SK-N-SH (cell line): ENCODE data around the gene AHCY. TPM values are rescaled to one million over a fixed set of nuclear protein-coding genes. Genes with fewer than 3 reads are reported as not detected.

Experiments
- CTCF ChIA-PET: fragments of 300-600, 350-600 bp; formaldehyde crosslinking; extraction: SDS; loops from one replicate; lab custom pipeline; 2021; lab: Yijun Ruan, JAX
- POLR2A ChIA-PET: fragments of 350-600 bp; sonication (Branson Sonifier 250); formaldehyde crosslinking; extraction: SDS; loops from one replicate; lab custom pipeline; 2020; ENCODE audit warnings: antibody characterized with exemption, inconsistent platforms; lab: Yijun Ruan, JAX
- DNase-seq: peaks from one replicate; pipeline ENCODE4 v3.0.0; 2012
- H2AFZ ChIP-seq: fragments of 200-600 bp; sonication (generic); 2 replicates; pipeline ENCODE4 v1.8.1; 2016; ENCODE audit warnings: antibody characterized with exemption, mild to moderate bottlenecking, low read depth
- H3F3A ChIP-seq: fragments of 200-600 bp; sonication (generic); replicated peaks from 2 replicates; pipeline ENCODE3; 2016; ENCODE audit warnings: antibody characterized with exemption, mild to moderate bottlenecking; ENCODE audit not compliant: insufficient read depth
- H3K27ac ChIP-seq, 2 experiments: fragments of 200-500 bp in 1 of 2; fragments of 200-600 bp in 1 of 2; sonication (Bioruptor generic) in 1 of 2; sonication (generic), shearing (Covaris generic) in 1 of 2; 2 replicates each; pipeline versions ENCODE4 v1.5.1 to v1.6.1; 2014 to 2016; ENCODE audit warnings: low read depth in 2 of 2, inconsistent platforms in 1 of 2, low read length in 1 of 2, mild to moderate bottlenecking in 1 of 2, mixed read lengths in 1 of 2
- H3K27me3 ChIP-seq: fragments of 200-600 bp; sonication (generic), shearing (Covaris generic); 2 replicates; pipeline ENCODE4 v1.6.1; 2016; ENCODE audit warnings: mixed run types; ENCODE audit not compliant: insufficient read depth
- H3K36me3 ChIP-seq, 2 experiments: fragments of 200-500 bp in 1 of 2; fragments of 200-600 bp in 1 of 2; sonication (Bioruptor generic) in 1 of 2; sonication (generic) in 1 of 2; replicated peaks in 1 of 2; 2 replicates each; pipeline versions ENCODE3 to v1.5.1; 2014 to 2016; ENCODE audit warnings: low read length in 1 of 2, mild to moderate bottlenecking in 1 of 2; ENCODE audit not compliant: insufficient read depth in 2 of 2, control insufficient read depth in 1 of 2
- H3K4me1 ChIP-seq, 2 experiments: fragments of 200-500 bp in 1 of 2; fragments of 200-600 bp in 1 of 2; sonication (Bioruptor generic) in 1 of 2; sonication (generic), shearing (Covaris generic) in 1 of 2; 2 replicates each; pipeline versions ENCODE4 v1.5.1 to v1.6.1; 2014 to 2016; ENCODE audit warnings: low read depth in 1 of 2, low read length in 1 of 2, mixed run types in 1 of 2; ENCODE audit not compliant: insufficient read depth in 2 of 2, control insufficient read depth in 1 of 2
- H3K4me2 ChIP-seq: fragments of 200-600 bp; sonication (generic), shearing (Covaris generic); 2 replicates; pipeline ENCODE4 v1.6.1; 2017; ENCODE audit warnings: mixed run types
- H3K4me3 ChIP-seq, 2 experiments: fragments of 200-500 bp in 1 of 2; fragments of 200-600 bp in 1 of 2; sonication (Bioruptor generic) in 1 of 2; sonication (generic), shearing (Covaris generic) in 1 of 2; 2 replicates each; pipeline versions ENCODE4 v1.5.1 to v1.8.1; 2014 to 2016; ENCODE audit warnings: low read depth in 2 of 2, inconsistent platforms in 1 of 2, low read length in 1 of 2, mild to moderate bottlenecking in 1 of 2, mixed read lengths in 1 of 2, moderate library complexity in 1 of 2
- H3K79me2 ChIP-seq: fragments of 200-600 bp; sonication (generic); 2 replicates; pipeline ENCODE4 v1.8.1; 2017; ENCODE audit warnings: mild to moderate bottlenecking; ENCODE audit not compliant: insufficient read depth
- H3K9ac ChIP-seq: fragments of 200-600 bp; sonication (generic); 2 replicates; pipeline ENCODE4 v1.6.1; 2017; ENCODE audit warnings: mixed run types
- H3K9me2 ChIP-seq: fragments of 200-600 bp; sonication (generic); 2 replicates; pipeline ENCODE4 v1.6.1; 2017; ENCODE audit warnings: mixed run types
- H3K9me3 ChIP-seq: fragments of 200-600 bp; sonication (generic); 2 replicates; pipeline ENCODE4 v1.6.1; 2017; ENCODE audit warnings: mixed run types, mild to moderate bottlenecking, moderate library complexity
- H4K20me1 ChIP-seq: fragments of 200-600 bp; sonication (generic); 2 replicates; pipeline ENCODE4 v1.6.1; 2017; ENCODE audit warnings: mild to moderate bottlenecking, mixed run types; ENCODE audit not compliant: insufficient read depth
- ELF1 ChIP-seq: IDR thresholded peaks from 2 replicates; pipeline ENCODE4 v1.4.0; 2012
- EP300 ChIP-seq, 2 experiments: IDR thresholded peaks; 2 replicates each; pipeline versions ENCODE4 v1.4.0 to v1.6.1; 2012; ENCODE audit warnings: borderline replicate concordance in 1 of 2, low read depth in 1 of 2, low read length in 1 of 2
- FOXJ3 ChIP-seq: sonication (generic); formaldehyde crosslinking; IDR thresholded peaks from 2 replicates; pipeline ENCODE4 v1.5.1; 2020; ENCODE audit warnings: mild to moderate bottlenecking, missing genetic modification reagents
- FOXM1 ChIP-seq: IDR thresholded peaks from 2 replicates; pipeline ENCODE4 v1.4.0; 2012; ENCODE audit warnings: low read depth, mild to moderate bottlenecking
- GATA2 ChIP-seq: sonication (generic); formaldehyde crosslinking; IDR thresholded peaks from 2 replicates; pipeline ENCODE4 v1.5.0; 2020; ENCODE audit warnings: mild to moderate bottlenecking, missing genetic modification reagents
- JUND ChIP-seq: IDR thresholded peaks from 2 replicates; pipeline ENCODE4 v1.4.0; 2012
- MXI1 ChIP-seq: IDR thresholded peaks from 2 replicates; pipeline ENCODE4 v1.6.1; 2012; ENCODE audit warnings: mild to moderate bottlenecking, low read depth, low read length, improper control_type of control experiment
- NFIC ChIP-seq: IDR thresholded peaks from 2 replicates; pipeline ENCODE4 v1.4.0; 2012; ENCODE audit warnings: borderline replicate concordance
- RAD21 ChIP-seq: IDR thresholded peaks from 2 replicates; pipeline ENCODE4 v1.6.1; 2012; ENCODE audit warnings: mild to moderate bottlenecking, low read length
- RCOR1 ChIP-seq: fragments of 150-350 bp; IDR thresholded peaks from 2 replicates; pipeline ENCODE4 v1.6.1; 2017; ENCODE audit warnings: antibody characterized with exemption, low read length
- RFX5 ChIP-seq: IDR thresholded peaks from 2 replicates; pipeline ENCODE4 v1.6.1; 2012; ENCODE audit warnings: mild to moderate bottlenecking, improper control_type of control experiment, low read length
- RXRA ChIP-seq: IDR thresholded peaks from 2 replicates; pipeline ENCODE4 v1.4.0; 2012; ENCODE audit warnings: low read depth, mild to moderate bottlenecking, borderline replicate concordance
- SIN3A ChIP-seq: IDR thresholded peaks from 2 replicates; pipeline ENCODE4 v1.6.1; 2012; ENCODE audit warnings: low read depth, mild to moderate bottlenecking, low read length, moderate library complexity, borderline replicate concordance
- SMC3 ChIP-seq: IDR thresholded peaks from 2 replicates; pipeline ENCODE4 v1.6.1; 2012; ENCODE audit warnings: low read depth, low read length, improper control_type of control experiment
- TAF1 ChIP-seq: IDR thresholded peaks from 2 replicates; pipeline ENCODE4 v1.6.1; 2012; ENCODE audit warnings: low read depth, mild to moderate bottlenecking, low read length, moderate library complexity, borderline replicate concordance
- TEAD4 ChIP-seq: IDR thresholded peaks from 2 replicates; pipeline ENCODE4 v1.4.0; 2012; ENCODE audit warnings: mild to moderate bottlenecking, borderline replicate concordance; ENCODE audit not compliant: insufficient read depth
- WGBS: methylation state at CpG from one replicate; pipeline ENCODE4 v1.1.6; 2017; ENCODE audit warnings: low lambda C conversion rate; 5-methylcytosine and 5-hydroxymethylcytosine counted together
- polyA plus RNA-seq, 3 experiments: library from polyadenylated mRNA; depleted of rRNA; stranded (reverse); fragments of >200 nt; gene quantifications; 2 replicates each; pipeline ENCODE4 v1.2.3, GENCODE V29; 2012
- TF ChIP-seq, protein P1 (sequence below): fragments of 200-600 bp; sonication (generic); IDR thresholded peaks from 2 replicates; pipeline ENCODE4 v1.6.1; 2017; ENCODE audit warnings: antibody characterized with exemption, mild to moderate bottlenecking, moderate library complexity
- TF ChIP-seq, protein P2 (sequence below): IDR thresholded peaks from 2 replicates; pipeline ENCODE4 v1.4.0; 2012; ENCODE audit warnings: low read depth, borderline replicate concordance

The AHCY gene
- polyA plus RNA-seq, 1 of the 3 experiments (the other 2 are of a cell fraction) = 196 TPM

DNA sequence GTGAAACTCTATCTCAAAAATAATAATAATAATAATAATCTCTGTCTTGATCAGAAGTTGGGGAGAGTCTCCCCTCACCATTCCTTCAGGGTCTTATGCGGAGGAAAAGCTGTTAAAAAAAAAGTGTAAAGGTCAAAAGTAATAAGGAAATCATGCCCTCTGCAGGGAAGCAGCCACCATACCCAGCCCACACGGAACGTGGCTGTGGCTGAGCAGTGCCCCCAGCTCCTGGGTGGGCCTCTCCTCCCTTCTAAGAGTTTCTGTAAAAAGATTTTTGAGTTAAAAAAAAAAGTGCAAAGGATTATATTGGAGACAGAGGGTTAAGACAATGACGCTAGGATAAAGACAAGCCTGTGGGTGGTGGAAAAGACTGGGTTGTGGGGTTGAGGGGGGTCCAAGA, 30.6 kb upstream of the AHCY start:
- Histone ChIP-seq H3K9ac (no peak overlapping the region), H3F3A (no peaks in the 10 kb centered on the region), H3K79me2 (no peaks in the 10 kb centered on the region), H3K4me1 (no peaks in the 10 kb centered on the region), H3K27me3 (no peaks in the 10 kb centered on the region), H3K4me3 (no peak overlapping the region), H2AFZ (no peak overlapping the region), H3K36me3 (no peaks in the 10 kb centered on the region), H3K27ac (no peak overlapping the region), H3K9me3 (no peaks in the 10 kb centered on the region), H3K9me2 (no peaks in the 10 kb centered on the region), H4K20me1 (no peaks in the 10 kb centered on the region), H3K4me2 (no peak overlapping the region)
- 98% methylated on average over 4 of the region's 4 CpGs for WGBS
- TF ChIP-seq RFX5 = no peak
- TF ChIP-seq FOXM1 = no peak
- TF ChIP-seq ELF1 = no peak
- TF ChIP-seq TEAD4 = no peak
- TF ChIP-seq JUND = no peak
- no peak for TF ChIP-seq RXRA
- TF ChIP-seq, protein P1, sequence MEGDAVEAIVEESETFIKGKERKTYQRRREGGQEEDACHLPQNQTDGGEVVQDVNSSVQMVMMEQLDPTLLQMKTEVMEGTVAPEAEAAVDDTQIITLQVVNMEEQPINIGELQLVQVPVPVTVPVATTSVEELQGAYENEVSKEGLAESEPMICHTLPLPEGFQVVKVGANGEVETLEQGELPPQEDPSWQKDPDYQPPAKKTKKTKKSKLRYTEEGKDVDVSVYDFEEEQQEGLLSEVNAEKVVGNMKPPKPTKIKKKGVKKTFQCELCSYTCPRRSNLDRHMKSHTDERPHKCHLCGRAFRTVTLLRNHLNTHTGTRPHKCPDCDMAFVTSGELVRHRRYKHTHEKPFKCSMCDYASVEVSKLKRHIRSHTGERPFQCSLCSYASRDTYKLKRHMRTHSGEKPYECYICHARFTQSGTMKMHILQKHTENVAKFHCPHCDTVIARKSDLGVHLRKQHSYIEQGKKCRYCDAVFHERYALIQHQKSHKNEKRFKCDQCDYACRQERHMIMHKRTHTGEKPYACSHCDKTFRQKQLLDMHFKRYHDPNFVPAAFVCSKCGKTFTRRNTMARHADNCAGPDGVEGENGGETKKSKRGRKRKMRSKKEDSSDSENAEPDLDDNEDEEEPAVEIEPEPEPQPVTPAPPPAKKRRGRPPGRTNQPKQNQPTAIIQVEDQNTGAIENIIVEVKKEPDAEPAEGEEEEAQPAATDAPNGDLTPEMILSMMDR = no peak
- TF ChIP-seq FOXJ3 = no peak
- TF ChIP-seq, protein P2, sequence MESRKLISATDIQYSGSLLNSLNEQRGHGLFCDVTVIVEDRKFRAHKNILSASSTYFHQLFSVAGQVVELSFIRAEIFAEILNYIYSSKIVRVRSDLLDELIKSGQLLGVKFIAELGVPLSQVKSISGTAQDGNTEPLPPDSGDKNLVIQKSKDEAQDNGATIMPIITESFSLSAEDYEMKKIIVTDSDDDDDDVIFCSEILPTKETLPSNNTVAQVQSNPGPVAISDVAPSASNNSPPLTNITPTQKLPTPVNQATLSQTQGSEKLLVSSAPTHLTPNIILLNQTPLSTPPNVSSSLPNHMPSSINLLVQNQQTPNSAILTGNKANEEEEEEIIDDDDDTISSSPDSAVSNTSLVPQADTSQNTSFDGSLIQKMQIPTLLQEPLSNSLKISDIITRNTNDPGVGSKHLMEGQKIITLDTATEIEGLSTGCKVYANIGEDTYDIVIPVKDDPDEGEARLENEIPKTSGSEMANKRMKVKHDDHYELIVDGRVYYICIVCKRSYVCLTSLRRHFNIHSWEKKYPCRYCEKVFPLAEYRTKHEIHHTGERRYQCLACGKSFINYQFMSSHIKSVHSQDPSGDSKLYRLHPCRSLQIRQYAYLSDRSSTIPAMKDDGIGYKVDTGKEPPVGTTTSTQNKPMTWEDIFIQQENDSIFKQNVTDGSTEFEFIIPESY = no peak
- no peak for TF ChIP-seq SMC3
- TF ChIP-seq TAF1 = no peak
- no peak for TF ChIP-seq EP300 (IDR thresholded peaks at IDR 0.05; ENCODE audit: borderline replicate concordance in 1 of 2, low read depth in 1 of 2, low read length in 1 of 2)
- no peak for TF ChIP-seq GATA2 (CRISPR knock-in tag)
- no peak for TF ChIP-seq SIN3A
- ChIA-PET POLR2A (no interaction called here), CTCF (interaction anchor here (1.1 to 5.2 kb wide), 3 partner anchors 22 to 140 kb away, joined by 3 to 40 read pairs (median 4); no protein-coding TSS in a partner anchor)
- DNase-seq = no peak

DNA sequence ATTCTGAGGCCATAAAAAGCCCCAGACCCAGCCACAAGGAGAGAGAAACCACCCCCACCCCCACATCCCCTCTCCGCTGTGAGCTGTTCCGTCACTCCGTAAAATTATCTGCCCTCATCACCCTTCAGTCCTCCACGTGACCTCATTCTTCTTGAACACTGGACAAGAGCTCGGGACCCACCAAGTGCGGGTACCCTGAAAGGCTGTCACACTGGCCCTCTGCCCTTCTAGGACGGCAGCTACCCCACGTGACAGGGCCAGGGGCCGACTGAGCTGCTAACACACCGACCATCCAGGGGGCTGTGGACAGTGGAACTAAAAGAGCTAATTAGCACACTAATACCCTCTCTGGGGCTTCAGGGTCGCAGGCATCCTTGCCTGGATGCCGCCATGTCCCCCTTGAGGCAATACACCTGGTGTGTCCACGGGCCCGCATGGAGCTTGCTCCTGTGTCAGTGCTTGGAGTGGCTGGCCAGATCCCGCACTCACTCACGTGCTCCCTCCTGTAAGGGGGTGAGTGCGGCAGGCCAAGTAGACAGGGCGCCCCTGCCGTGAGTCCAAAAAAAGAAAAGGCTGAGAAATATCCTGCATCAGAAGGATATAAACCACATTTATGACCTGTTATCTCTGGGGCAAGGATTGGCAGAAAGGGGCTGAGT, 29.2 kb upstream of the AHCY start:
- H3K27ac ChIP-seq = no peak overlapping the region
- H3K9me3 ChIP-seq = no peaks in the 10 kb centered on the region
- H3K36me3 ChIP-seq = no peaks in the 10 kb centered on the region
- no peaks in the 10 kb centered on the region for H3K9me2 ChIP-seq
- no peak overlapping the region for H3K4me3 ChIP-seq
- DNase-seq = no peak
- TF ChIP-seq MXI1 = no peak
- TF ChIP-seq FOXJ3 = no peak
- no peak for TF ChIP-seq SMC3
- TF ChIP-seq RCOR1 = no peak
- no peak for TF ChIP-seq RAD21
- TF ChIP-seq NFIC = no peak
- H3K27me3 ChIP-seq = no peaks in the 10 kb centered on the region
- H3K4me2 ChIP-seq = no peak overlapping the region
- no peaks in the 10 kb centered on the region for H3K4me1 ChIP-seq
- no peaks in the 10 kb centered on the region for H3F3A ChIP-seq
- no peaks in the 10 kb centered on the region for H3K79me2 ChIP-seq
- H4K20me1 ChIP-seq = no peaks in the 10 kb centered on the region
- H3K9ac ChIP-seq = no peak overlapping the region
- ChIA-PET POLR2A (no interaction called here), CTCF (interaction anchor here (1.9 kb wide), 1 partner anchor 20 kb away, joined by 12 read pairs; no protein-coding TSS in a partner anchor)
- WGBS = 89% methylated on average over 12 of the region's 19 CpGs
- no peak overlapping the region for H2AFZ ChIP-seq
